Testis (tissue), 2 donors: Measurements from ENCODE around the gene MAML2.
A peak's percentile ranks its signal among the peaks of the same experiment; 100 is the strongest.

Experiments used
- POLR2A ChIP-seq: fragments of 450-650 bp; IDR thresholded peaks from one replicate; pipeline ENCODE4 v1.6.1; 2017; ENCODE audit warnings: antibody characterized with exemption, mild to moderate bottlenecking, moderate library complexity
- TF ChIP-seq, protein P1 (sequence below), 3 experiments: fragments of 450-650 bp in 2 of 3; fragments of 200-600 bp in 1 of 3; sonication (generic) in 1 of 3; IDR thresholded peaks; one replicate each; pipeline ENCODE4 v1.5.1; 2016 to 2019; ENCODE audit warnings: antibody characterized with exemption in 3 of 3, mild to moderate bottlenecking in 2 of 3, moderate library complexity in 1 of 3

DNA sequence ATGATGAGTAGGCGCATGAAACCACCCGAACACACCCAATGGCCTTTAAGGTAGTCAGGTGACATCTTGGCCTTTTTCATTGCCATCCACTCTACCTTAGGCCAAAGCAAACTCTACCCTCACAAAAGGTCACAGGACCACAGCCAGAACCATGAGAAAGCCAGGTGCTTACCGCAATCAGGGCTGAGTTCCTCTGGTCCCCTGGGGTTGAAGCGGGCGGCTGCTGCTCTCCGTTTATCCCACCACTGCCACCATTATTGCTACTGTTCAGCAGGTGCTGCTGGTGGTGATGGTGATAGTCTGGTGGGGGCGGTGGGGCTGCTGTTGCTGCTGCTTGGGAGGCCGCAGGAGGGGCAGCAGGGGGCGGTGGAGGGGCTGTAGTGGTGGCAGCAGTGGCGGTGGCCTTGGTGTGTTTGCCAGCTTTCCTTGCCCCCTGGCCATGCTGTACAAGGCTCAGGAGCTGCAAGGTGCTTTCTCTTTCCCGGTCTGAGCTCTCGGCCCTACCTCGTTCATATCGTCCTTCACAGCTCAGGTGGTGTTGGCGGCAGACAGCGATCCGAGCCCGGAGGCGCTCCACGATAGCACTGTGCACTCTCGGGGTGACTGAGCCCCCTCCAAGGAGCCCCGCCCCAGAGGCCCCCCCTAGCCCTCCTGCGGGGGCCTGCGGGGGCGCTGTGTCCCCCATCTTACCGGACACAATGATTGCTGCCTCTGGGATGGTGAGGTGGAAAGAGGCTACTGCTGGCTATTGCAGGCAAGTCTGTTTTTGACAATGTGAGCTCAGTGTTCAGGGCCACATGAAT is 1.6 kb downstream of the MAML2 start:
- TF ChIP-seq, protein P1, sequence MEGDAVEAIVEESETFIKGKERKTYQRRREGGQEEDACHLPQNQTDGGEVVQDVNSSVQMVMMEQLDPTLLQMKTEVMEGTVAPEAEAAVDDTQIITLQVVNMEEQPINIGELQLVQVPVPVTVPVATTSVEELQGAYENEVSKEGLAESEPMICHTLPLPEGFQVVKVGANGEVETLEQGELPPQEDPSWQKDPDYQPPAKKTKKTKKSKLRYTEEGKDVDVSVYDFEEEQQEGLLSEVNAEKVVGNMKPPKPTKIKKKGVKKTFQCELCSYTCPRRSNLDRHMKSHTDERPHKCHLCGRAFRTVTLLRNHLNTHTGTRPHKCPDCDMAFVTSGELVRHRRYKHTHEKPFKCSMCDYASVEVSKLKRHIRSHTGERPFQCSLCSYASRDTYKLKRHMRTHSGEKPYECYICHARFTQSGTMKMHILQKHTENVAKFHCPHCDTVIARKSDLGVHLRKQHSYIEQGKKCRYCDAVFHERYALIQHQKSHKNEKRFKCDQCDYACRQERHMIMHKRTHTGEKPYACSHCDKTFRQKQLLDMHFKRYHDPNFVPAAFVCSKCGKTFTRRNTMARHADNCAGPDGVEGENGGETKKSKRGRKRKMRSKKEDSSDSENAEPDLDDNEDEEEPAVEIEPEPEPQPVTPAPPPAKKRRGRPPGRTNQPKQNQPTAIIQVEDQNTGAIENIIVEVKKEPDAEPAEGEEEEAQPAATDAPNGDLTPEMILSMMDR (IDR thresholded peaks at IDR 0.05): peak; percentile 10 to 32 (median 28)
- no peak for TF ChIP-seq POLR2A
